Effector CD8-positive, alpha-beta T cell (primary cell): ENCODE results near the gene NELL2.
"Not testable (repeated sequence)": the region's sequence is repeated elsewhere in the genome, so short reads cannot be mapped to it uniquely, and the experiment has no call there.

Experiments
- DNase-seq: peaks from one replicate; lab custom pipeline; 2025; lab: John Stamatoyannopoulos, UW

Gene NELL2

GRCh38 chr12:44847888-44848702 lies 28.0 kb downstream of the NELL2 start:
- DNase-seq = peak; percentile 48

GRCh38 chr12:44847403-44847802 lies 28.7 kb downstream of the NELL2 start:
- DNase-seq = no peak

- DNase-seq = no peak
Measured at GRCh38 chr12:44846826-44847225, 29.3 kb downstream of the NELL2 start.

- DNase-seq = no peak
Measured at GRCh38 chr12:44842669-44843068, 33.4 kb downstream of the NELL2 start.

GRCh38 chr12:44839785-44840184 lies 36.3 kb downstream of the NELL2 start:
- DNase-seq = no peak

GRCh38 chr12:44837114-44837755 lies 38.9 kb downstream of the NELL2 start:
- DNase-seq = no peak

GRCh38 chr12:44835641-44836379 lies 40.3 kb downstream of the NELL2 start:
- DNase-seq = no peak

- DNase-seq = not testable (repeated sequence)
Measured at GRCh38 chr12:44834996-44835395, 41.1 kb downstream of the NELL2 start.

GRCh38 chr12:44833561-44833960 lies 42.6 kb downstream of the NELL2 start:
- no peak for DNase-seq

- DNase-seq = no peak
Measured at GRCh38 chr12:44830566-44831055, 45.5 kb downstream of the NELL2 start.

- DNase-seq = no peak
Measured at GRCh38 chr12:44829045-44829444, 47.1 kb downstream of the NELL2 start.

GRCh38 chr12:44827832-44828438 lies 48.2 kb downstream of the NELL2 start:
- DNase-seq = no peak

- not testable (repeated sequence) for DNase-seq
Measured at GRCh38 chr12:44821702-44822101, 54.4 kb downstream of the NELL2 start.

GRCh38 chr12:44819884-44820283 lies 56.2 kb downstream of the NELL2 start:
- no peak for DNase-seq

- DNase-seq = no peak
Measured at GRCh38 chr12:44817687-44818086, 58.4 kb downstream of the NELL2 start.

- DNase-seq = no peak
Measured at GRCh38 chr12:44816446-44817017, 59.6 kb downstream of the NELL2 start.

- no peak for DNase-seq
Measured at GRCh38 chr12:44812062-44812461, 64.1 kb downstream of the NELL2 start.

GRCh38 chr12:44804068-44804467 lies 72.0 kb downstream of the NELL2 start:
- DNase-seq = no peak

- no peak for DNase-seq
Measured at GRCh38 chr12:44795970-44796369, 80.1 kb downstream of the NELL2 start.

GRCh38 chr12:44788731-44789130 lies 87.4 kb downstream of the NELL2 start:
- no peak for DNase-seq

- DNase-seq = no peak
Measured at GRCh38 chr12:44780221-44780790, 95.8 kb downstream of the NELL2 start.
